H1 (cell line): Measurements from ENCODE around the gene CEBPE. TPM values are rescaled to one million over a fixed set of nuclear protein-coding genes. Genes with fewer than 3 reads are reported as not detected.

ENCODE experiments used
- EP300 ChIP-seq, 2 experiments: IDR thresholded peaks; 1 replicate in 1 of 2; 2 replicates in 1 of 2; pipeline ENCODE4 v1.6.1; 2011 to 2012; ENCODE audit warnings: low read depth in 2 of 2, low read length in 2 of 2, mild to moderate bottlenecking in 2 of 2, borderline replicate concordance in 1 of 2, inconsistent platforms in 1 of 2, moderate library complexity in 1 of 2
- SIN3A ChIP-seq, 2 experiments: IDR thresholded peaks in 1 of 2; conservative IDR thresholded peaks in 1 of 2; 2 replicates each; pipeline ENCODE4 v1.6.1; 2011 to 2012; ENCODE audit warnings: low read length in 2 of 2, improper control_type of control experiment in 1 of 2, low read depth in 1 of 2, mild to moderate bottlenecking in 1 of 2
- polyA plus RNA-seq, 7 experiments: library from polyadenylated mRNA; depleted of rRNA in 3 of 7; stranded (reverse) in 5 of 7; unstranded in 2 of 7; fragments of >200 nt in 5 of 7; fragments of 200-250 nt in 2 of 7; gene quantifications; 1 replicate in 5 of 7; 2 replicates in 1 of 7; 4 replicates in 1 of 7; pipeline versions ENCODE4 v1.2.1 to v1.2.3, GENCODE V29; 2011 to 2013; ENCODE audit warnings: missing spikeins in 2 of 7, mixed read lengths in 2 of 7
- total RNA-seq: library from RNA; stranded (reverse); fragmentation: NEBNext Ultra II Directional; extraction: Animal tissue kit (Norgen Biotek cat#: 25700); gene quantifications from 2 replicates; pipeline ENCODE4 v1.2.1, GENCODE V29; 2021
- TF ChIP-seq, protein P1 (sequence below): IDR thresholded peaks from 2 replicates; pipeline ENCODE4 v1.6.1; 2012; ENCODE audit warnings: inconsistent platforms

CEBPE gene
- total and polyA plus RNA-seq, 2 of the 8 experiments (the other 6 are each of a cell fraction or from before 2014, with no cell fraction given), result 0.05 TPM; not detected in 1

DNA sequence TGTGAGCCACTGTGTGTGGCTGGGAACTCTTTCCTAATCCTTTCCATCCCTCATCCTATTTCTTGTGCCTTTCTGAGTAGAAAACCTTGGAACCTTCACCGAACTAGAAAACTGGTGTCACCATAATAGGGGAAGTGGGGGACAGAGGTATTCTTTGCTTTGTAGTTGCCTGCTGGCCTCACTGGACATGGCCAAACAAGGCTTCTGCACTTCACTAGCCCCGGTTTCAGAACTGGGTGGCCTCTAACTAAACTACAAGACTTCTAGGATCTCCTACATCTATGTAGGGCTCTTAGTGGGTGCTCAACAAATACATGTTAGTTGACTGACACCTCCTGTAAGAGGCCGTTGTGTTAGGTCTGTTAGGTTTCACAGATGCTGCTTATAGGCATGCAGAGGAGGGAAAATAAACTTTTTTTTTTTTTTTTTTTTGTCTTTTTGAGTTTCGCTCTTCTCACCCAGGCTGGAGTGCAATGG lies 13.7 kb downstream of the CEBPE start (continued):
- TF ChIP-seq EP300 (IDR thresholded peaks at IDR 0.05; ENCODE audit: borderline replicate concordance in 1 of 2, low read depth in 2 of 2, low read length in 2 of 2) (no peak), SIN3A (conservative IDR thresholded peaks at IDR 0.05 in 1 of 2, IDR thresholded peaks at IDR 0.05 in 1 of 2; ENCODE audit: low read depth in 1 of 2, low read length in 2 of 2) (no peak)
- TF ChIP-seq, protein P1, sequence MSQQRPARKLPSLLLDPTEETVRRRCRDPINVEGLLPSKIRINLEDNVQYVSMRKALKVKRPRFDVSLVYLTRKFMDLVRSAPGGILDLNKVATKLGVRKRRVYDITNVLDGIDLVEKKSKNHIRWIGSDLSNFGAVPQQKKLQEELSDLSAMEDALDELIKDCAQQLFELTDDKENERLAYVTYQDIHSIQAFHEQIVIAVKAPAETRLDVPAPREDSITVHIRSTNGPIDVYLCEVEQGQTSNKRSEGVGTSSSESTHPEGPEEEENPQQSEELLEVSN, result no peak
